NB4 (cell line): ENCODE results near the gene RCN2.

Source experiments
- DNase-seq: peaks from one replicate; pipeline ENCODE4 v3.0.0; 2010; ENCODE audit warnings: low read depth
- H3K4me3 ChIP-seq: one replicate; pipeline ENCODE4 v1.5.1; 2011; ENCODE audit warnings: mild to moderate bottlenecking, low read depth, low read length, moderate library complexity
- CTCF ChIP-seq: IDR thresholded peaks from one replicate; pipeline ENCODE4 v1.5.1; 2012; ENCODE audit warnings: low read depth, low read length
- MAX ChIP-seq: IDR thresholded peaks from 2 replicates; pipeline ENCODE4 v1.6.1; 2011; ENCODE audit warnings: low read depth, low read length
- MYC ChIP-seq: IDR thresholded peaks from 2 replicates; pipeline ENCODE4 v1.6.1; 2011; ENCODE audit warnings: low read depth, low read length
- POLR2A ChIP-seq: IDR thresholded peaks from 2 replicates; pipeline ENCODE4 v1.6.1; 2011; ENCODE audit warnings: mild to moderate bottlenecking; ENCODE audit not compliant: insufficient read length; ENCODE audit errors: extremely low read depth

RCN2 gene

GRCh38 chr15:76987896-76988860, 56.6 kb downstream of the RCN2 start:
- peak overlapping the region; percentile 22 for H3K4me3 ChIP-seq
- TF ChIP-seq MYC = peak; percentile 90
- TF ChIP-seq POLR2A = peak; percentile 40
- peak; percentile 84 for TF ChIP-seq MAX
- TF ChIP-seq CTCF = no peak
- DNase-seq = peak; percentile 99

- TF ChIP-seq POLR2A (no peak), CTCF (no peak), MYC (peak; percentile 25; the same call in 1 of the 2 replicates), MAX (peak; percentile 16; the same call in 1 of the 2 replicates)
- H3K4me3 ChIP-seq = no peak overlapping the region
- DNase-seq = peak; percentile 61
These were observed 57.6 kb downstream of the RCN2 start for GRCh38 chr15:76988867-76989780.

GRCh38 chr15:76991048-76991447, 59.5 kb downstream of the RCN2 start:
- no peak overlapping the region for H3K4me3 ChIP-seq
- peak; percentile 89 for DNase-seq
- no peak for TF ChIP-seq MAX
- no peak for TF ChIP-seq POLR2A
- no peak for TF ChIP-seq CTCF
- no peak for TF ChIP-seq MYC

GRCh38 chr15:76991741-76992645, 60.4 kb downstream of the RCN2 start:
- TF ChIP-seq CTCF = no peak
- TF ChIP-seq MYC = peak; percentile 60
- TF ChIP-seq POLR2A = peak; percentile 26
- peak; percentile 100 for TF ChIP-seq MAX
- H3K4me3 ChIP-seq = no peak overlapping the region
- DNase-seq = peak; percentile 89
